ENCODE measurements around the gene KCNT2.
"Not testable (repeated sequence)": the region's sequence is repeated elsewhere in the genome, so short reads cannot be mapped to it uniquely, and the experiment has no call there.

KCNT2 gene

GRCh38 chr1:196608390-196609369 lies at the start of gene KCNT2:
KCNT2 (minus strand) TSS chr1:196608440; CDS start chr1:196608309, 131 bp downstream.
- FAIRE-seq: no peak

GRCh38 chr1:196655494-196655893 lies 47.3 kb upstream of the KCNT2 start:
- no peak for FAIRE-seq

GRCh38 chr1:196655071-196655470 lies 46.8 kb upstream of the KCNT2 start:
- no peak for FAIRE-seq

GRCh38 chr1:196654271-196654670 lies 46.0 kb upstream of the KCNT2 start:
- FAIRE-seq: no peak

GRCh38 chr1:196651637-196652215 lies 43.5 kb upstream of the KCNT2 start, which contains the start of gene CFH:
CFH (plus strand) TSS chr1:196652043; CDS start chr1:196652118, 75 bp downstream.
- FAIRE-seq: no peak

- no peak for FAIRE-seq
Measured at GRCh38 chr1:196651079-196651478, 42.8 kb upstream of the KCNT2 start.

GRCh38 chr1:196650403-196650802 lies 42.2 kb upstream of the KCNT2 start:
- FAIRE-seq: no peak

- no peak for FAIRE-seq
Measured at GRCh38 chr1:196649990-196650389, 41.8 kb upstream of the KCNT2 start.

- FAIRE-seq: no peak
Measured at GRCh38 chr1:196640976-196641375, 32.7 kb upstream of the KCNT2 start.

GRCh38 chr1:196639291-196639690 lies 31.1 kb upstream of the KCNT2 start:
- FAIRE-seq: not testable (repeated sequence)

GRCh38 chr1:196638466-196638865 lies 30.2 kb upstream of the KCNT2 start:
- no peak for FAIRE-seq

- FAIRE-seq: no peak
Measured at GRCh38 chr1:196637606-196638005, 29.4 kb upstream of the KCNT2 start.

GRCh38 chr1:196628838-196629237 lies 20.6 kb upstream of the KCNT2 start:
- FAIRE-seq: no peak

GRCh38 chr1:196623079-196623478 lies 14.8 kb upstream of the KCNT2 start:
- FAIRE-seq: no peak

GRCh38 chr1:196619721-196620120 lies 11.5 kb upstream of the KCNT2 start:
- no peak for FAIRE-seq

GRCh38 chr1:196611873-196612272 lies 3.6 kb upstream of the KCNT2 start:
- no peak for FAIRE-seq

GRCh38 chr1:196609370-196609737 lies 1.1 kb upstream of the KCNT2 start:
- FAIRE-seq: no peak

- FAIRE-seq: no peak
Measured at GRCh38 chr1:196607981-196608380, 259 bp downstream of the KCNT2 start.

- FAIRE-seq: no peak
Measured at GRCh38 chr1:196603651-196604050, 4.6 kb downstream of the KCNT2 start.

- no peak for FAIRE-seq
Measured at GRCh38 chr1:196598942-196599748, 9.1 kb downstream of the KCNT2 start.

GRCh38 chr1:196594700-196595099 lies 13.5 kb downstream of the KCNT2 start:
- FAIRE-seq: no peak

- no peak for FAIRE-seq
Measured at GRCh38 chr1:196593955-196594354, 14.3 kb downstream of the KCNT2 start.

GRCh38 chr1:196590959-196591358 lies 17.3 kb downstream of the KCNT2 start:
- no peak for FAIRE-seq
